GM18870 (cell line): ENCODE results near the gene DMRT1.

Source experiments
- ATAC-seq: cut with Tn5 transposase; IDR thresholded peaks from one replicate; pipeline ENCODE4 v1.9.1; 2021; ENCODE audit warnings: moderate library complexity; ENCODE audit not compliant: unreplicated experiment

DMRT1 gene

GRCh38 chr9:970151-970996 lies 128.9 kb downstream of the DMRT1 start:
- ATAC-seq, result no peak

- no peak for ATAC-seq
Observed at GRCh38 chr9:971901-972500, 130.5 kb downstream of the DMRT1 start.

- no peak for ATAC-seq
Observed at GRCh38 chr9:972501-973294, 131.2 kb downstream of the DMRT1 start.

GRCh38 chr9:973295-973834 lies 131.9 kb downstream of the DMRT1 start:
- ATAC-seq, result no peak

GRCh38 chr9:974031-974995 lies 132.8 kb downstream of the DMRT1 start:
- ATAC-seq, result no peak

- ATAC-seq, result no peak
Observed at GRCh38 chr9:974996-975739, 133.7 kb downstream of the DMRT1 start.

- no peak for ATAC-seq
Observed at GRCh38 chr9:975740-976257, 134.3 kb downstream of the DMRT1 start.

- no peak for ATAC-seq
Observed at GRCh38 chr9:976258-976942, 134.9 kb downstream of the DMRT1 start, which contains the start of gene DMRT3. DMRT3 (plus strand) TSS chr9:976655; CDS start chr9:977002, 347 bp downstream.

- no peak for ATAC-seq
Observed at GRCh38 chr9:976943-977837, 135.7 kb downstream of the DMRT1 start.

GRCh38 chr9:977838-978830 lies 136.6 kb downstream of the DMRT1 start:
- no peak for ATAC-seq

GRCh38 chr9:979983-980382 lies 138.5 kb downstream of the DMRT1 start:
- no peak for ATAC-seq

- no peak for ATAC-seq
Observed at GRCh38 chr9:980640-981039, 139.1 kb downstream of the DMRT1 start.

GRCh38 chr9:981491-981898 lies 140.0 kb downstream of the DMRT1 start:
- no peak for ATAC-seq

- ATAC-seq, result no peak
Observed at GRCh38 chr9:982394-983230, 141.1 kb downstream of the DMRT1 start.

- ATAC-seq, result peak; percentile 64
Observed at GRCh38 chr9:994005-994404, 152.5 kb downstream of the DMRT1 start.

- no peak for ATAC-seq
Observed at GRCh38 chr9:995192-995591, 153.7 kb downstream of the DMRT1 start.
